Urinary bladder (tissue), 4 donors: ENCODE measurements around the gene UBE2G2. TPM values are rescaled to one million over a fixed set of nuclear protein-coding genes. Genes with fewer than 3 reads are reported as not detected.

Source experiments
- DNase-seq: peaks from one replicate; pipeline ENCODE4 v3.0.0-alpha.2; 2015; ENCODE audit errors: extremely low spot score
- H3K27ac ChIP-seq: one replicate; pipeline ENCODE4 v1.5.1; 2013; ENCODE audit warnings: low read depth, mild to moderate bottlenecking, moderate library complexity
- H3K36me3 ChIP-seq: one replicate; pipeline ENCODE4 v1.6.1; 2013; ENCODE audit warnings: mild to moderate bottlenecking, moderate library complexity; ENCODE audit not compliant: insufficient read depth
- H3K4me1 ChIP-seq: one replicate; pipeline ENCODE4 v1.6.1; 2013; ENCODE audit warnings: mild to moderate bottlenecking, moderate library complexity; ENCODE audit not compliant: insufficient read depth
- H3K4me3 ChIP-seq: one replicate; pipeline ENCODE4 v1.5.1; 2013; ENCODE audit warnings: low read depth, low read length
- WGBS: extraction: QIAGEN DNeasy Blood & Tissue Kit; methylation state at CpG from one replicate; pipeline ENCODE4 v1.1.7; 2013; 5-methylcytosine and 5-hydroxymethylcytosine counted together
- polyA plus RNA-seq: library from polyadenylated mRNA; stranded (reverse); fragments of 200-250 nt; gene quantifications from one replicate; pipeline ENCODE4 v1.2.3, GENCODE V29; 2013
- total RNA-seq: library from RNA; depleted of rRNA; stranded (reverse); fragments of >200 nt; gene quantifications from one replicate; pipeline ENCODE4 v1.2.3, GENCODE V29; 2014
- donor health status: healthy with polysubstance abuse.
- donor health status: healthy.

The UBE2G2 gene
- total and polyA plus RNA-seq, 2 donors: 65.4 to 75.9 TPM

DNA sequence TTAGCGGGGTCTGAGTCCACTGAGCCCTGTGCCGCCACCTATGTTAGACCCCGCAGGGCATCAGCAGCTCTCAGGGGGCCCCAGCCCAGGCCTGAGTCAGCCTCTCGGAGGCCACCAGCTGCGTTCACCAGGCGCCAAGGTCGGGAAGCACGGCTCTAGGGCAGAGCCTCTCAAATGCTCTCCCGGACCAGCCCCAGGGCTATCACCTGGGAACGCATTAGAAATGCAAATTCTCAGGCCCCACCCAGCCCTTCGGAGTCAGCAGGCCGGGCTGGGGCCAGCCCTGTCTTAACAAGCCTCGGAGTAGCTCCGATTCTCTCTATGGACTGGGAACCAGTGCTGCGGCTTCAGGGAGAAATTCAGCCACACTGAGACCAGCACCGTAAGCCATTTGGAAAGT is 53.0 kb downstream of the UBE2G2 start:
- no peak overlapping the region for H3K27ac ChIP-seq
- no peak for DNase-seq
- H3K36me3 ChIP-seq: no peaks in the 10 kb centered on the region
- 38% methylated on average over 16 of the region's 16 CpGs for WGBS
- no peaks in the 10 kb centered on the region for H3K4me1 ChIP-seq
- no peak overlapping the region for H3K4me3 ChIP-seq

DNA sequence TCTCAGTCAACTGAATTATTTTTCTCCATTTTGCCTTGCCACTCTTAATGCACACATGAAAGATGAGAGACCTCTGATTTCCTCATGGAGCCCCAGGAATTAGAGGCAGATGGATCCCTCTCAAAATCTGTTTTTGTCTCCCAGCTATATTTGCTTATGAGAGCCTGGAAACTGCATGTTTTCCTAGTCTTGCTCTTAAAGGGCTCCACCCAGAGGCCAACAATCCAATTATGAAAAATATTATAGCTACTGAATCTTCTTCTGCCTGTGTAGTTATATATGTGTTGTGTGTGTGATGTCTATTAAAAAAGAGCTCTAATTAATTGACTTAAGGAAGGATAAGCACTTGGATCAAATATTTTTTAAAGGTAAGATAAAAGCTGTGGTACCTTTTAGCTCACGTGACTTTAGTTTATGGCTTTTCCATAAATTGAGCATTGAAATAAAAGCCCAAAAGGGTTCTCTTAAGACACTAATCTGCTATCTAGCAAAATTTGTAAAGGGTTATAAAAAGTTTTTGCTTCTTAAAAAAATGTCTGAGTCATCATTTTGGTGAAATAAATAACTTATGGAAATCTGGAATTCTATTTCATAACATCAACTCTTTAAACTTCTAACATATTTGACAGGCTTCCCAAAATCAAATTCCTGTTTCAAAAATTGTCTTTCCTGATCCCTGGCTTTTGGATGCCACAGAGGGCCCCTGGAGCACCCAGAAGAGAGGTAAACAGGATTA is 59.0 kb downstream of the UBE2G2 start:
- Histone ChIP-seq H3K4me1 (no peaks in the 10 kb centered on the region), H3K4me3 (no peak overlapping the region), H3K36me3 (no peaks in the 10 kb centered on the region), H3K27ac (no peak overlapping the region)
- 89% methylated on average over 1 of the region's 1 CpG for WGBS
- no peak for DNase-seq

DNA sequence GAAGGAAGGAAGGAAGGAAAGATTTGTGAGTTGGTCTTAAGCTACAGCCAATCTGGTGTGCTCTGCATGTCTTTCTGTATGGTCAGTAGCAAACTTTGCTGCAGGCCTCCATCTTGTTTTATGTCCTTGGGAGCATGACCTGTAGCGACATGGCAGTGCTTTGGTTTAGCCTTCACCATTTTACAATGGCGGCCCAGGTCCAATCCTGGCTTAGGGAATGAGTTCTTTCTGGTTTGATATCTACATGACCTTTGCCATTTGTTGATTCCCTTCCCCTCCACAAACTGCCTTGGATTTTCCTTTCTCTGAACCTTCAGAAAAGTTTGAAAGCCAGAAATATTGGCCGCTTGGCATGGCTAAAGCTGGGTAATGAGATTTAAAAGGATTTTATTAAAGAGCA is 59.7 kb downstream of the UBE2G2 start:
- Histone ChIP-seq H3K4me3 (no peak overlapping the region), H3K4me1 (no peaks in the 10 kb centered on the region), H3K36me3 (no peaks in the 10 kb centered on the region), H3K27ac (no peak overlapping the region)
- DNase-seq: no peak
- 95% methylated on average over 3 of the region's 3 CpGs for WGBS

DNA sequence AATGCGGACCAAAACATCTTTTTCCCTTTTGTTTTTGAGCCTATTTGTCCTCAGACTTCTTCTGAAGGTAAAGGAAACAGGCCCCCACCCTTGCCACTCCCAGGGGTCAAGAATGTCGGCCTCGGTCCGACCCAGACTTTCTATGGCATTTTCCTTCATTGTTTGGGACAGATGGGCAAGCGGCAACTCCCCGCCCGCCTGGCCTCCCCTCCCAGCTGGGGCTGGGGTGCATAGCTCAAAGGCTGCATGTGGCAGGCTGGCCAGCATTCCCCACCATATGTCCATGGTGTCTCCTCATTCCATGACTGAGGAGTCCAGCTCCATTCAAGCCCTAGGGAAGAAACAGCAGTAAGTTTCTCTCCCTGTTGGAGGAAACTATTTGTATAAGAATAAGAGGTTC is 60.9 kb downstream of the UBE2G2 start:
- Histone ChIP-seq H3K4me3 (no peak overlapping the region), H3K27ac (no peak overlapping the region), H3K36me3 (no peaks in the 10 kb centered on the region), H3K4me1 (no peaks in the 10 kb centered on the region)
- 73% methylated on average over 7 of the region's 7 CpGs for WGBS
- no peak for DNase-seq

GRCh38 chr21:44739316-44739715 is 62.3 kb downstream of the UBE2G2 start:
- WGBS: 93% methylated on average over 1 of the region's 1 CpG
- Histone ChIP-seq H3K4me3 (no peak overlapping the region), H3K4me1 (no peaks in the 10 kb centered on the region), H3K27ac (no peak overlapping the region), H3K36me3 (no peaks in the 10 kb centered on the region)
- DNase-seq: no peak

DNA sequence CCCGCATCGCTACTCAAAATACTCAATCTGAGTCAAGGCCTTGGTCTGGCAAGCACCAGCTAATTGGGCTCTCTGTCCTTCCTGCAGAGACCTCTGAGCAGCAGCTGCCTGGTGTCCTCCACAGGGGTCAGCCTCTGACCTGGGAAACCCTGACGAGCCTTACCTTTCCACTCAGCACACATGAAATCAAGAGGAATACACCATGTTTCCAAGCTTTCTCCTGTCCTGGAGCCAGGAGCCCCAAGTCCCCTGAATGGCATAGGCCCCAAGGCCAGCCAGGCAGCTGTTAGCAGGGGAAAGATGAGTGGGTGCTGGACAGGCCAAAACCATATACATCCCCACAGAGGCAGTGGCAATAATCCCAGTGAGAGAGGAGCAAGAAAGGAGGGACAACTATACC is 63.0 kb downstream of the UBE2G2 start:
- H3K27ac ChIP-seq: no peak overlapping the region
- WGBS: 79% methylated on average over 3 of the region's 3 CpGs
- H3K36me3 ChIP-seq: no peaks in the 10 kb centered on the region
- H3K4me3 ChIP-seq: no peak overlapping the region
- no peaks in the 10 kb centered on the region for H3K4me1 ChIP-seq
- no peak for DNase-seq

DNA sequence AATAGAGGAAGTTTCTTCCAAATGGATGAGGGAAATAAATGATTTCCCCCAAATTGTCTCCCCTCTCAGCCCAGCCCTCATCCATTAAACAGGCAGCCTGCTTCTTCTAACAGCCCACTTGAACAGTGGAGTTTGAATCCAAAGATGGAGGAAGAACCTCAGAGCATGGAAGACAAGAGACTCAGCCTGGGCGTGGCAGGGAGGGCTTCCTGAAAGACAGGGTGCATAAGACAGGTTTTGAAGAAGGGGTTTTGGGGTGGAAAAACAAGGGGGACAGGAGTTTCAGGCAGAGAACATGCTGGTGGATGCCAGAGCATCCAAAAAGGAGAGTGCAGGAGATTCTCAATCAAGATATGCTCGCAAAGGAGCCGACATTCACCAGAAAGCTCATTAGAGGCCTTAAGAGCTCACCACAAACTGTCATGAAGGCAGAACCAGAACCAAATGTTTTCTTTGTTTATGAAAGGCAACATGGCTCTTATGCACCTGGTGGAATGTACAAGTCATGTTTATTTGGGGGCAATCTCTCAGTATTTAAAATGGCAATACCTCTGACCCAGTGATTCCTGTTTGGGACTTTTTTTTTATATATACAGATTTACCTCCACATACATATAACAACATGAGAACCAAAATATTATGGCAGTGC is 63.8 kb downstream of the UBE2G2 start:
- DNase-seq: no peak
- 75% methylated on average over 3 of the region's 3 CpGs for WGBS
- H3K27ac ChIP-seq: no peak overlapping the region
- H3K36me3 ChIP-seq: no peaks in the 10 kb centered on the region
- H3K4me3 ChIP-seq: no peak overlapping the region
- no peaks in the 10 kb centered on the region for H3K4me1 ChIP-seq

DNA sequence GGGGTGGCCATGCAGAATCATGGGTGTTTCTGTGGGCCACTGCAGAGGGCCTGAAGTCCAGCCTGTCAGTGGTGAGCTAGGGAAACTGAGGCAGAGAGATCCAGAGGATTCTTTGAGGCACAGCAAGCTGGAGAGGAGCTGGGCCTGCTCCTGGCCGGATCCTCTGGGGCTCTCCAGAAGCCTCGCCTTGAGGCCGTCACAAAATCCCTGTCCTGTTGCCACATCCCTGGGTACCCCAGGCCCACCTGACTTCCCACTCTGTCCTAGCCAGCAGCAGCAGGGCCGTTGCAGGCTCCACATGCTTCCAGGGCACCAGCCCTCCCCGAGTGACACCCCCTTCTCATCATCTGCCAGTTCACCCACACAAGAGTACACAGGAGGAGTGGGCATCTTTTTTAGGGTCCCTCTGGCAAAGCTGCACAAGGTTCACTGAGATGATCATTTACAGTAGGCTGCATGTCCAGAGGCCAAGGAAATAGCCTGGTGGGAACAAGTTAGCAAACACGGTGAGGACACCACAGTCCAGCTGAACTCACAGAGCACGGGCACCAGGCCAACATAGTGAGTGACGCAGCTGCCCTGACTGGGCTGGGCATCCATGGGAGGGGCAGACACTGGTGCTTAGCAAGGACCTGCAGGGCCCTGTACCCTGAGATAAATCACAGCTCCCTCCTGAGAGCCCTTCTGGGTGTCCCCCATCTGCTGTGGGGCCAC is 65.2 kb downstream of the UBE2G2 start:
- 93% methylated on average over 8 of the region's 8 CpGs for WGBS
- no peak for DNase-seq
- Histone ChIP-seq H3K4me3 (no peak overlapping the region), H3K36me3 (no peaks in the 10 kb centered on the region), H3K27ac (no peak overlapping the region), H3K4me1 (no peaks in the 10 kb centered on the region)

- 84% methylated on average over 6 of the region's 6 CpGs for WGBS
- H3K4me1 ChIP-seq: no peaks in the 10 kb centered on the region
- no peak for DNase-seq
- no peaks in the 10 kb centered on the region for H3K36me3 ChIP-seq
- H3K27ac ChIP-seq: no peak overlapping the region
- H3K4me3 ChIP-seq: no peak overlapping the region
Observed at GRCh38 chr21:44735821-44736220, 65.8 kb downstream of the UBE2G2 start.

GRCh38 chr21:44734841-44735240 is 66.8 kb downstream of the UBE2G2 start:
- no peaks in the 10 kb centered on the region for H3K36me3 ChIP-seq
- H3K4me1 ChIP-seq: no peaks in the 10 kb centered on the region
- WGBS: 92% methylated on average over 17 of the region's 17 CpGs
- DNase-seq: no peak
- no peak overlapping the region for H3K4me3 ChIP-seq
- no peak overlapping the region for H3K27ac ChIP-seq

DNA sequence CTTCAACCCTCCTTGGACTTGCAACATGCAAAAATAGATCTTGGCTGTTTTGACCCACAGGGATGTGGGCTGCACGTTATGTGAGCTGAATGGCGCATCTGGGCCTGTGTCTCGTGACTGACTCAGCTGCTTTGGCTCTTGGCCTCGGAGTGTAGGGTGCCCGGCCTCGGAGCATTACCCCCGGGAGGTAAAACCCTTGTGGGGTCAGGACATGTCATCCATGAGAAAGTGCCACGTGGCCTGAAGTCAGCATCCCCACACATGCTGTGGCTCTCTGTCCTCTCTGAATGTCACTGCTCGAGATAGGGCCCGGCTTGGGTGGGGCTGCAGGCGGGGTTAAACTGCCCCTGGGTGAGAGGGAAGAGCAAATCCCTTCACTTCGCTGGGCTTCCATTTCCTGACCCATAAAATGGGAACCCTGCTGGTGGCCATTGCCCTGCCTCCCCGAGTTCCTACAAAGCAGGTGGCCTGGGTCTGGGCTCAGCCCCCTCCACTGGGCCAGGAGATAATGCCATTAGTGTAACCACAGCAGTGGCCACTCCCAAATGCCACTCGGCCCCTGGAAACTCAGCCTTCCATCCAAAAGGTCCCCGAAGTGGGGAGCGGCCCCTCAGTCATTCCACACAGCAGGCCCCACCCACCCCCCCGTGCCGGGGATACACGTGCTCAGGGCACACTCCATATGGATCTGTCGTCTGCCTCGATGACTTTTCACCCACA is 67.4 kb downstream of the UBE2G2 start:
- no peaks in the 10 kb centered on the region for H3K4me1 ChIP-seq

GRCh38 chr21:44732956-44733355 is 68.7 kb downstream of the UBE2G2 start:
- H3K4me1 ChIP-seq: no peaks in the 10 kb centered on the region
- no peak overlapping the region for H3K4me3 ChIP-seq
- no peaks in the 10 kb centered on the region for H3K36me3 ChIP-seq
- no peak overlapping the region for H3K27ac ChIP-seq
- WGBS: 84% methylated on average over 11 of the region's 11 CpGs
- no peak for DNase-seq

More for the DNA sequence above, 67.4 kb downstream of the UBE2G2 start:
- 88% methylated on average over 21 of the region's 21 CpGs for WGBS
- no peaks in the 10 kb centered on the region for H3K36me3 ChIP-seq
- H3K4me3 ChIP-seq: no peak overlapping the region
- DNase-seq: no peak
- H3K27ac ChIP-seq: no peak overlapping the region

DNA sequence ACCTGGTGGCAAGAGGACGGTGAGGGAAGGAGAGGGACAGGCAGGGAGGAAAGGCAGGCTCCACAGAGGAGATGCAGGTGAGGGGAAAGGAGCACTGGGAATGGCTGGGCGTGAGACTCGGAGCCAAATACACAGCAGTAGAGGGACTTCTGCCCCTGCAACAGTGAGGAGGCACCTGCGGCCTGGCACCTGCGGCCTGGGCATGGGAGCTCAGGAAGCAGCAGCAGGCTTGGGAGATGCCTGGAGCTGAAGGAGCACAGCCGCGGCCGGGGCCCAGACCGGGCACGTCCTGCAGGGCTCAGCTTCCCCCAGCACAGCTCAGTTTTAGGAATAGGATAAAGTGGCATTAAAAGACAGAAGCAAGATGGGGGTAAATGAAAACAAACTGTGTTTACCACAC is 69.4 kb downstream of the UBE2G2 start:
- no peak overlapping the region for H3K4me3 ChIP-seq
- no peak overlapping the region for H3K27ac ChIP-seq
- no peaks in the 10 kb centered on the region for H3K4me1 ChIP-seq
- 90% methylated on average over 10 of the region's 10 CpGs for WGBS
- no peak for DNase-seq
- no peaks in the 10 kb centered on the region for H3K36me3 ChIP-seq
